Measurements from ENCODE around the gene FADS3.
"Not testable (repeated sequence)": the region's sequence is repeated elsewhere in the genome, so short reads cannot be mapped to it uniquely, and the experiment has no call there.

The FADS3 gene

DNA sequence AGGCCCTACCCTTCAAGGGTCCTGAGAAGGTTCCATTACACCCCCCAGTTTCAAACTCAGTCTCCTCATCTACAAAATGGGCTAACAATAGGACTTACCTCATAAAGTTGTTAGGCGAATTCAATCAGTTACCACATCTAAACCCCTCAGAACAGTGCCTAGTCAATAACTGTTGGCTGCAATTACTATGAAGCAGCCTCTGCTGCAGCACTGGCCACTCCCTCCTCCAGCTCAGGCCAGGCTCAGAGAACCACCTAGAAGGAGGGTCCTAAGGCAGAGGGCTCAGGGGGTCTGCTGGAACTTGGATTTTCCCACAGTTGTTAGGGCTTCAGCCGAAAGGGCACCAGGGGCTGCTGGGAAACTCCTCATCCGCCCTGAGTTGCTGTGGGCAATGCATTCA lies 4.7 kb downstream of the FADS3 start:
- H3K4me3 ChIP-seq (ENCODE audit: low read depth, low read length), result no peak overlapping the region
- no peak for DNase-seq (ENCODE audit: low read depth)
- TF ChIP-seq, protein P1, sequence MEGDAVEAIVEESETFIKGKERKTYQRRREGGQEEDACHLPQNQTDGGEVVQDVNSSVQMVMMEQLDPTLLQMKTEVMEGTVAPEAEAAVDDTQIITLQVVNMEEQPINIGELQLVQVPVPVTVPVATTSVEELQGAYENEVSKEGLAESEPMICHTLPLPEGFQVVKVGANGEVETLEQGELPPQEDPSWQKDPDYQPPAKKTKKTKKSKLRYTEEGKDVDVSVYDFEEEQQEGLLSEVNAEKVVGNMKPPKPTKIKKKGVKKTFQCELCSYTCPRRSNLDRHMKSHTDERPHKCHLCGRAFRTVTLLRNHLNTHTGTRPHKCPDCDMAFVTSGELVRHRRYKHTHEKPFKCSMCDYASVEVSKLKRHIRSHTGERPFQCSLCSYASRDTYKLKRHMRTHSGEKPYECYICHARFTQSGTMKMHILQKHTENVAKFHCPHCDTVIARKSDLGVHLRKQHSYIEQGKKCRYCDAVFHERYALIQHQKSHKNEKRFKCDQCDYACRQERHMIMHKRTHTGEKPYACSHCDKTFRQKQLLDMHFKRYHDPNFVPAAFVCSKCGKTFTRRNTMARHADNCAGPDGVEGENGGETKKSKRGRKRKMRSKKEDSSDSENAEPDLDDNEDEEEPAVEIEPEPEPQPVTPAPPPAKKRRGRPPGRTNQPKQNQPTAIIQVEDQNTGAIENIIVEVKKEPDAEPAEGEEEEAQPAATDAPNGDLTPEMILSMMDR (IDR thresholded peaks at IDR 0.05; ENCODE audit: control insufficient read depth, extremely low read depth, insufficient read depth), result no peak

GRCh38 chr11:61885784-61886580 lies 5.4 kb downstream of the FADS3 start:
- TF ChIP-seq, protein P1 (IDR thresholded peaks at IDR 0.05; ENCODE audit: control insufficient read depth, extremely low read depth, insufficient read depth), result no peak
- H3K4me3 ChIP-seq (ENCODE audit: low read depth, low read length), result no peak overlapping the region
- no peak for DNase-seq (ENCODE audit: low read depth)

DNA sequence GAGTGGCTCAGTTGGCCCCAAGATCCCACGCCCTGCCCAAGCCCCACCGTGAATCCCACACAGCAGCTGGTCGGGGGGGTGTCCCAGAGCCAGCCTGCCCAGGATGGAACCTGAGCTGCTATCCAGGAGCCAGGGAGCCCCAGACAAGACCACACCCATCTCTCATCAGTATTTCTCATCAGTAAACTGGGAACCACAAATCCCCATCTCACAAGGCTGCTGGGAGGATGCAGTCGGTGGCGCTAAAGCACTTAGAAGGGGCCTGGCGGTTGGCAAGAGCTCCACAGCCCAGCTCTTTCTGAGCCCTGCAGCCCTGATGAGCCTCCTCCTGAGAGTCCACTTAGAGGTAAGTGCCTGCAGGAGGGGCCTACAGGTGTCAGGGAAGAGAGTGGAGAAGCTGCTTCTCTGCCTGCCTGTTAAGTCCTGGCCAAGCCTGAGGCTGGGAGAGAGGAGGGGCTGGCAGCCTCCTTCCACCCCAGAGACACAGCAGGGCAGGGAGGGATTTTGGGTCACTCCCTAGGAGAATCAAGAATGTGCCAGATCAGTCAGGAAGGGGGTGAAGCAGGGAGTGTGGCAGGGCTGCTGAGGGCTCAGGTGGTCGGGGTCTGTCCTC lies 6.1 kb downstream of the FADS3 start:
- no peak for DNase-seq (ENCODE audit: low read depth)
- TF ChIP-seq, protein P1 (IDR thresholded peaks at IDR 0.05; ENCODE audit: control insufficient read depth, extremely low read depth, insufficient read depth), result no peak
- no peak overlapping the region for H3K4me3 ChIP-seq (ENCODE audit: low read depth, low read length)

DNA sequence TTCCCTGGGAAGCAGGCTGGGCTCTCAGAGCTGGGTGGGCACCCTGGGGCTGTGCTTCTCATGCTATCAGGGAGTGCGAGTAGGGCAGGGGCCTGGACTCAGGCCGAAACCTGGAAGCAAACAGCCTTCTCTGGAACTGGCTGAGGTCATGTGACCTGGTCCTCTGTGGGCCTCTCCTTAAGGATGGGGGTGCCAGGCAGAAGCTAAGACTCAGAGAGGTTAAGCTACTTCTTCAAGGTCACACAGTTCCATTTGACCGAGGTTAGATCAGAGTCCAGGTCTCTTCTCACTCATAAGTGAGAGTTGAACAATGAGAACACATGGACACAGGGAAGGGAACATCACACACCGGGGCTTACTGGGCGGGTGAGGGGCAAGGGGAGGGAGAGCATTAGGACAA lies 7.4 kb downstream of the FADS3 start:
- no peak for DNase-seq (ENCODE audit: low read depth)
- H3K4me3 ChIP-seq (ENCODE audit: low read depth, low read length), result no peak overlapping the region
- TF ChIP-seq, protein P1 (IDR thresholded peaks at IDR 0.05; ENCODE audit: control insufficient read depth, extremely low read depth, insufficient read depth), result no peak

- TF ChIP-seq, protein P1 (IDR thresholded peaks at IDR 0.05; ENCODE audit: control insufficient read depth, extremely low read depth, insufficient read depth), result no peak
- DNase-seq (ENCODE audit: low read depth), result no peak
- no peak overlapping the region for H3K4me3 ChIP-seq (ENCODE audit: low read depth, low read length)
These were observed 8.0 kb downstream of the FADS3 start for GRCh38 chr11:61883327-61883726.

- no peak overlapping the region for H3K4me3 ChIP-seq (ENCODE audit: low read depth, low read length)
- TF ChIP-seq, protein P1 (IDR thresholded peaks at IDR 0.05; ENCODE audit: control insufficient read depth, extremely low read depth, insufficient read depth), result no peak
- no peak for DNase-seq (ENCODE audit: low read depth)
These were observed 8.5 kb downstream of the FADS3 start for GRCh38 chr11:61882879-61883278.

GRCh38 chr11:61882267-61882666 lies 9.1 kb downstream of the FADS3 start:
- not testable (repeated sequence) for DNase-seq (ENCODE audit: low read depth); H3K4me3 ChIP-seq (ENCODE audit: low read depth, low read length)
